Subcutaneous adipose tissue (tissue), 4 donors: ENCODE results near the gene DLG2. TPM values are rescaled to one million over a fixed set of nuclear protein-coding genes. Genes with fewer than 3 reads are reported as not detected.

Source experiments
- total RNA-seq, 4 donors: library from RNA; depleted of rRNA; stranded (reverse); fragments of >200 nt; gene quantifications; one replicate each; pipeline ENCODE4 v1.1.0, GENCODE V29; 2016
- TF ChIP-seq, protein P1 (sequence below): fragments of 450-650 bp; IDR thresholded peaks from one replicate; pipeline ENCODE4 v1.5.1; 2016; ENCODE audit warnings: low read depth, mild to moderate bottlenecking, control low read depth, antibody characterized with exemption, moderate library complexity

The DLG2 gene
- total RNA-seq, 4 donors from 2014 or later, result 3.6 to 7.0 (median 6.1) TPM

DNA sequence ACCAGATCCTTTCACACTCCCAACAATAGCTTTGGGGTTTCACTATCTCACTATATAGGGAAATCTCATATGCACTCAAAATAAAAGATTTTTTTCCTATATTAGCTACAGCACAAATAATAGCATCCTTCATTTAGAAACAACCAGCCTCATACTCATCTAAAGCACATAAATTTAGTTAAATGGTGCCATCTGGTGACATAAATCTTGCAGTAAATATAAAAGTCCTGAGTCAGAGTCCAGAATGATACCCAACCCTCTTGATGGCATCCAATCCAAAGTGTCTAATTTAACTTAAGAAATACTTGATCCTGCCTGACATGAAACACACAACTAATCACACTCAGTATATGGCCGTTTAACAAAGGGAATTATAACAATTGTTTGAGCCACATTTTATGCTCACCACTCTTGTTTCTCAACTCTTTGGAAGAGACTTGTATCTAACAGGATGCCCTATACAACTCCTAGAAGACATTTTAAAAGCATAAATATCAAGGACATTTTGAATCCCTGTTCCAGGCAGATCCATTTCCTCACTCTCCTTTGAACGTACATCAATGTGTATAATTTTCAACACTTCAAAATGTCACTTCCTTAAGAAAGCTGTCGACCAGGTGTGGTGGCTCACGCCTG lies 36.2 kb downstream of the DLG2 start:
- TF ChIP-seq, protein P1, sequence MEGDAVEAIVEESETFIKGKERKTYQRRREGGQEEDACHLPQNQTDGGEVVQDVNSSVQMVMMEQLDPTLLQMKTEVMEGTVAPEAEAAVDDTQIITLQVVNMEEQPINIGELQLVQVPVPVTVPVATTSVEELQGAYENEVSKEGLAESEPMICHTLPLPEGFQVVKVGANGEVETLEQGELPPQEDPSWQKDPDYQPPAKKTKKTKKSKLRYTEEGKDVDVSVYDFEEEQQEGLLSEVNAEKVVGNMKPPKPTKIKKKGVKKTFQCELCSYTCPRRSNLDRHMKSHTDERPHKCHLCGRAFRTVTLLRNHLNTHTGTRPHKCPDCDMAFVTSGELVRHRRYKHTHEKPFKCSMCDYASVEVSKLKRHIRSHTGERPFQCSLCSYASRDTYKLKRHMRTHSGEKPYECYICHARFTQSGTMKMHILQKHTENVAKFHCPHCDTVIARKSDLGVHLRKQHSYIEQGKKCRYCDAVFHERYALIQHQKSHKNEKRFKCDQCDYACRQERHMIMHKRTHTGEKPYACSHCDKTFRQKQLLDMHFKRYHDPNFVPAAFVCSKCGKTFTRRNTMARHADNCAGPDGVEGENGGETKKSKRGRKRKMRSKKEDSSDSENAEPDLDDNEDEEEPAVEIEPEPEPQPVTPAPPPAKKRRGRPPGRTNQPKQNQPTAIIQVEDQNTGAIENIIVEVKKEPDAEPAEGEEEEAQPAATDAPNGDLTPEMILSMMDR, result no peak

DNA sequence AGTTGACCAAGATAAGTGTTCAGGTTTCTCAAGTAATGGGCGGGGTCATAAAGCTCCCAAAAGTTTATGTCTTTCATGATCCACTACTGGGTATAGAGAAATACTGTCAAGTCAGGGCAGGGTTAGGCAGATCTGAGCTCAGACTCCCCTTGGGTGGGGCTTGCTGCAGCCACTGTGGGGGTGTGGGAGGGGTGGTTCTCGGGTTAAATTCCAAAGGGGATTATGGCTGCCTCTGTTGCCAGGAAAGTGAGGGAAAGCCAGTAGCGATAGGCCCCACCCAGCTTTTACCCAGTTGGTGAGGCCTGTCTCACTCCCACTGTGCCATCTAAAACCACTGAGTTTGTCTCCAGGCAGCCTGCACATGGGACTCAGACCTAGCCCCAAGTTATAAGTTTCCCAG lies 37.8 kb downstream of the DLG2 start:
- TF ChIP-seq, protein P1, result no peak

DNA sequence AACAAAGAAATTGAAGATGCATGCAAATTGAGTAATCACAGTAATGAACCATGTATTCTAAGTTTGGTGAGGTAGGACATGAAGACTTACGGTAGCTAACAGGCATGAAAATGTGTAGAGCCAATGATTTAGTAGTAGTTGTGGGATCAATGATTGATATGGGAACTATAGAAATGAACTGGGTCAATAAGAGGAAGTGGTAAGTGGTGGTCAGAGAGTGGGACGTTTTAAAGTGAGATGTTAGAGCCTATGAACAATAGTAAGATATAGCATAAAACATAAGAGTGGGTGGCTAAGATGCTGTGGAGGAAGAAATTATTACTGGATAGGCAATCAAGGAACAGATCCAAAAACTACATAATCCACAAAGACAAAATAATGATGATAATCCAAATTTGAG lies 45.0 kb downstream of the DLG2 start:
- TF ChIP-seq, protein P1, result no peak

DNA sequence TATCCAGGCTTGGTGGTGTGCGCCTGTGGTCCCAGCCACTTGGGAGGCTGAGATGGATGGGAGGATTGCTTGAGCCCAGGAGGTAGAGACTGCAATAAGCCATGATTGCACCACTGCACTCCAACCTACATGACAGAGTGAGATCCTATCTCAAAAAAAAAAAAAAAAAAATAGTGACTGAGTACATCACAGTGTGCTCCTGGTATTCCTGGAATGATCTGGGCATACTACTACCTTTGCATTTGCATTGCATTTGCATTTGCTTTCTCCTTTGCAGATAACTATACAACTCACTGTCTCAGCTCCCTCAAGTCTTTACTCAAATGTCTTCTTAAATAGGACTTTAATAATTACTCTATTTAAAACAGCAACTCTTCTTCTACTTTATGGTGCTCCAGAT lies 51.8 kb downstream of the DLG2 start:
- TF ChIP-seq, protein P1, result no peak

DNA sequence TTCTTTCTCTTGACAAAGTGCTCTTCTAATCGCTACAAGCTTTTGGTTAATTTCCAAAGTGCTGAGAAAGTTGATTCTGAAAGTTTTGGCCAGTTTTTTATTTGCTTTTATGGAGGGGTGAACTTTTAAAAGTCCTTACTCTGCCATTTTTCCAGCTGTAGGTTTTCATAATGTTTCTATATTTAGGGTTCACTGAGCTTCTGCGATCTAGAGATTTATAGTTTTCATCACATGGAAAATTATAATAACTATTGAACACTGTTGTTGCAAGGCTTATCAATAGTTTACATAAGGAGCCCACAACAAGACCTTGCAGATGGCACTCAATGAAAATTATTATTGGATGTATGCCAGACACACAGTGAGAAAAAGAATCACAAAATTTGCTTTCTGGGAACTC lies 55.1 kb downstream of the DLG2 start:
- TF ChIP-seq, protein P1, result no peak

DNA sequence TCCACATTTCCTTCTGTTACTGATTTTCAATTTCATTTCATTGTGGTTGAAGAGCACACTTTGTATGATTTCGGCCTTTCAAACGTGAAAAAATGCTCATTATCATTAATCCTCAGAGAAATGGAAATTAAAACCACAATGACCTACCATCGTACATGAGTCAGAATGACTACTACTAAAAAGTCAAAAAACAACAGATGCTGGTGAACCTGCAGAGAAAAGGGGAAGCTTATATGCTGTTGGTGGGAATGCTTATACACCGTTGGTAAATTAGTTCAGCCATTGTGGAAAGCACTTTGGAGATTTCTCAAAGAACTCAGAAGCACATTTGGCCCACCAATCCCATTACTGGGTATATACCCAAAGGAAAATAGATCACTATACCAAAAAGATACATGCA lies 57.6 kb downstream of the DLG2 start:
- TF ChIP-seq, protein P1, result no peak

DNA sequence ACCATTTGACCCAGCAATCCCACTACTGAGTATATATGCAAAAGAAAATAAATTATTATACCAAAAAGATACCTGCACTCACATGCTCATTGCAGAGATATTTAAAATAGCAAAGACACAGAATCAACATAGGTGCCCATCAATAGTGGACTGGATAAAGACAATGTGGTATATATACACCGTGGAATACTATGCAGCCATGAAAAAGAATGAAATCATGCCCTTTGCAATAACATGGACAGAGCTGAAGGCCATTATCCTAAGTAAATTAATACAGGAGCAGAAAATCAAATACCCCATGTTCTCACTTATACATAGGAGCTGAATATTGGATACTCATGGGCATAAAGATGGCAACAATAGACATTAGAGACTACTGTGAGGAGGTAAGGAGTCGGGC lies 68.7 kb downstream of the DLG2 start:
- TF ChIP-seq, protein P1, result no peak
